Measurements from ENCODE around the gene NXPH1.

DNA sequence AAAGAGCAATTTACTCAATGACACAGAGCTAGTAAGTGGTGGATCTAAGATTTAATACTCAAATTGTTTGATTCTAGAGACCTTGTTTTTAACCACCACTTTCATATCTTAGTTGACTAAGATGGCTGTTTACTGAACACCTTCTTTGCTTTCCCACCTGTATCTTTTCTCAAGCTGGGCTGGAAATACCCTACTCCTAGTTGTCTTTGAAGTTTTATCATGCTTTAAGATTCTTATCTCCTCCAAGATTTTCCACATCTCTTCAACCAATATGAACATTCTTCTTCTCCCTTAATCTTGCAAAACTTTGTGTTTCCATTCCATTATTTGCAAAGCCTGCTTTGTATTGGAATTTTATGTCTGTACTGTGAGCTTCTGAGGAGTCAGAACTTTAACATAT lies 157.9 kb downstream of the NXPH1 start:
- TF ChIP-seq FOXM1 (IDR thresholded peaks at IDR 0.05; ENCODE audit: borderline replicate concordance) (no peak), ELF4 (IDR thresholded peaks at IDR 0.05) (no peak), SUZ12 (IDR thresholded peaks at IDR 0.05) (no peak), ZNF384 (IDR thresholded peaks at IDR 0.05) (no peak), LEF1 (IDR thresholded peaks at IDR 0.05; ENCODE audit: borderline replicate concordance) (no peak), SP1 (IDR thresholded peaks at IDR 0.05) (no peak), BHLHE40 (IDR thresholded peaks at IDR 0.05; ENCODE audit: borderline replicate concordance) (no peak), HDGF (IDR thresholded peaks at IDR 0.05; ENCODE audit: borderline replicate concordance) (no peak), ARNT (IDR thresholded peaks at IDR 0.05) (no peak), TARDBP (IDR thresholded peaks at IDR 0.05) (no peak)
- TF ChIP-seq, protein P1, sequence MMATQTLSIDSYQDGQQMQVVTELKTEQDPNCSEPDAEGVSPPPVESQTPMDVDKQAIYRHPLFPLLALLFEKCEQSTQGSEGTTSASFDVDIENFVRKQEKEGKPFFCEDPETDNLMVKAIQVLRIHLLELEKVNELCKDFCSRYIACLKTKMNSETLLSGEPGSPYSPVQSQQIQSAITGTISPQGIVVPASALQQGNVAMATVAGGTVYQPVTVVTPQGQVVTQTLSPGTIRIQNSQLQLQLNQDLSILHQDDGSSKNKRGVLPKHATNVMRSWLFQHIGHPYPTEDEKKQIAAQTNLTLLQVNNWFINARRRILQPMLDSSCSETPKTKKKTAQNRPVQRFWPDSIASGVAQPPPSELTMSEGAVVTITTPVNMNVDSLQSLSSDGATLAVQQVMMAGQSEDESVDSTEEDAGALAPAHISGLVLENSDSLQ (IDR thresholded peaks at IDR 0.05), result no peak
